ENCODE data around the gene ZNF432. TPM values are rescaled to one million over a fixed set of nuclear protein-coding genes. Genes with fewer than 3 reads are reported as not detected.

ZNF432 gene
- total RNA-seq, 4 donors from 2014 or later = 8.2 to 20.7 (median 11.2) TPM

- no peak for DNase-seq (ENCODE audit: low spot score in 2 of 2)
- TF ChIP-seq, protein P1, sequence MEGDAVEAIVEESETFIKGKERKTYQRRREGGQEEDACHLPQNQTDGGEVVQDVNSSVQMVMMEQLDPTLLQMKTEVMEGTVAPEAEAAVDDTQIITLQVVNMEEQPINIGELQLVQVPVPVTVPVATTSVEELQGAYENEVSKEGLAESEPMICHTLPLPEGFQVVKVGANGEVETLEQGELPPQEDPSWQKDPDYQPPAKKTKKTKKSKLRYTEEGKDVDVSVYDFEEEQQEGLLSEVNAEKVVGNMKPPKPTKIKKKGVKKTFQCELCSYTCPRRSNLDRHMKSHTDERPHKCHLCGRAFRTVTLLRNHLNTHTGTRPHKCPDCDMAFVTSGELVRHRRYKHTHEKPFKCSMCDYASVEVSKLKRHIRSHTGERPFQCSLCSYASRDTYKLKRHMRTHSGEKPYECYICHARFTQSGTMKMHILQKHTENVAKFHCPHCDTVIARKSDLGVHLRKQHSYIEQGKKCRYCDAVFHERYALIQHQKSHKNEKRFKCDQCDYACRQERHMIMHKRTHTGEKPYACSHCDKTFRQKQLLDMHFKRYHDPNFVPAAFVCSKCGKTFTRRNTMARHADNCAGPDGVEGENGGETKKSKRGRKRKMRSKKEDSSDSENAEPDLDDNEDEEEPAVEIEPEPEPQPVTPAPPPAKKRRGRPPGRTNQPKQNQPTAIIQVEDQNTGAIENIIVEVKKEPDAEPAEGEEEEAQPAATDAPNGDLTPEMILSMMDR (IDR thresholded peaks at IDR 0.05) = no peak
- TF ChIP-seq POLR2A (IDR thresholded peaks at IDR 0.05) = no peak
- no peak overlapping the region for H3K4me3 ChIP-seq (ENCODE audit: low read depth, poor library complexity, severe bottlenecking)
- intact Hi-C loops (cut with DNase I; ENCODE audit: low total_unique reads) = no loop called here
- 92 to 98% methylated on average over 4 of the region's 4 CpGs for WGBS, 2 donors
Measured at GRCh38 chr19:52020506-52020905, 28.1 kb downstream of the ZNF432 start.

DNA sequence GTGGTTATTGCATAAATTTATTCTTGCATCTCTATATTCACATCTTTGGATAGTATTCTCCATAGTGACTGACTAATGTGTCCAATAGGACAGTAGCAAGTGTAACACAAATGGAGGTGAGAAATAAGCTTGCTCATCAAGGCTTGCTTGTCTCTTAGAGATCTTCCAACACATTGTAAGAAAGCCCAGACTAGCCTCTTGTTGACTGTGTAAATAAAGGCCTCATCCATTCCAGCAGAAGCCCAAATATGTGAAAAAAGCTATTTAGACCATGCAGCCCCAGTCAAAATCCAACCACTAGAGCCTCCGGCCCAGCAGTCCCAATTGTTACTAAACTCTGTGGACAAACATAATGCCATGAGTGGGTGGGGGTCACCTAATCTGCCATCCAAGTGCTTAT, 38.0 kb downstream of the ZNF432 start:
- no peak overlapping the region for H3K4me3 ChIP-seq (ENCODE audit: low read depth, poor library complexity, severe bottlenecking)
- 95 to 100% methylated on average over 1 of the region's 1 CpG for WGBS, 2 donors
- no peak for DNase-seq (ENCODE audit: low spot score in 2 of 2)

DNA sequence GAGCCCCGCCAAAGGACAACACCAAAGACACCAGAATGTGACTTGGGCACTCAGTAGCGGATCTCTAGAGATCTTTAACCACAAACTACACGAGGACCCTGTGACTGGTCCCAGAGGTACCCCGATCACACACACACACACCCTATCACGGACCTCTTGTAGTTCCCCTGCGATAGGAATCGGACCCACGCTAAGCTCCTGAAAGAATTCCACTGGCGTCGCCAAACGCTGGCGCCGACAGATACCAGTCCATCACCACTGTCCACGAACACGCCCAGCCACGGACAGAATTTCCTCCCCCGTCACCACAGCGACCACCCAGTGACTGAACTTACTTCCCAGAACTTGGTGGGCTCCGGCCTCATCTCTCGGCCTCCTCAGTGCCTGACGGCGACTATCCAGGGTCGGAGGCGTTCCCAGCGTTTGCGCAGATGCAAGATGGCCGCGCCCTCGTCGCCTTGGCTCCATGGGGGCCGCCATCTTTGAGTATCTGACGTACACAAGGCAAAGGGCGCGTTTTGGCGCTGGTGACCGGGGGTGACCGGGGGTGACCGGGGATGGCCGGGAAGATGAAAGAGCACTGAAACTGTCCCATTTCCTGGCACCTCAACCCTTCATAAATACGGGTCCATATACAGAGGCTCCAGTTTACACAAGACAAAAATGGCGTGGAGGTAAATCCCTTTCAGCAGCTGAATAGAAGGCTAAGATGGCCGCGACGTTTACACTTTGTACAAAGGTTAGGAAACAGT, 40.7 kb downstream of the ZNF432 start, which contains the start of gene ZNF615:
Gene ZNF615 (minus strand): TSS at position 406 of the 752 bp plus-strand sequence. CDS start 4,500 bp downstream, outside the sequence.
- WGBS, 2 donors = 0% methylated on average over 33 to 44 of the region's 44 CpGs
- DNase-seq (ENCODE audit: low spot score in 2 of 2) = peak; percentile 85 to 98
- intact Hi-C loops (cut with DNase I; ENCODE audit: low total_unique reads) = no loop called here

More for the DNA sequence above, 38.0 kb downstream of the ZNF432 start:
- TF ChIP-seq, protein P1 (IDR thresholded peaks at IDR 0.05) = no peak
- no peak for TF ChIP-seq POLR2A (IDR thresholded peaks at IDR 0.05)
- intact Hi-C loops (cut with DNase I; ENCODE audit: low total_unique reads) = no loop called here

GRCh38 chr19:52007451-52007805, 41.2 kb downstream of the ZNF432 start:
- 0 to 6% methylated on average over 9 of the region's 9 CpGs for WGBS, 2 donors
- intact Hi-C loops (cut with DNase I; ENCODE audit: low total_unique reads) = no loop called here
- no peak for DNase-seq (ENCODE audit: low spot score in 2 of 2)
- H3K4me3 ChIP-seq (ENCODE audit: low read depth, poor library complexity, severe bottlenecking) = peak overlapping the region; percentile 70
- TF ChIP-seq, protein P1 (IDR thresholded peaks at IDR 0.05) = no peak
- no peak for TF ChIP-seq POLR2A (IDR thresholded peaks at IDR 0.05)

More for the DNA sequence above, 40.7 kb downstream of the ZNF432 start, which contains the start of gene ZNF615:
- H3K4me3 ChIP-seq (ENCODE audit: low read depth, poor library complexity, severe bottlenecking) = peak within 1 kb of the TSS; percentile 70
- no peak for TF ChIP-seq POLR2A (IDR thresholded peaks at IDR 0.05)
- TF ChIP-seq, protein P1 (IDR thresholded peaks at IDR 0.05) = no peak

DNA sequence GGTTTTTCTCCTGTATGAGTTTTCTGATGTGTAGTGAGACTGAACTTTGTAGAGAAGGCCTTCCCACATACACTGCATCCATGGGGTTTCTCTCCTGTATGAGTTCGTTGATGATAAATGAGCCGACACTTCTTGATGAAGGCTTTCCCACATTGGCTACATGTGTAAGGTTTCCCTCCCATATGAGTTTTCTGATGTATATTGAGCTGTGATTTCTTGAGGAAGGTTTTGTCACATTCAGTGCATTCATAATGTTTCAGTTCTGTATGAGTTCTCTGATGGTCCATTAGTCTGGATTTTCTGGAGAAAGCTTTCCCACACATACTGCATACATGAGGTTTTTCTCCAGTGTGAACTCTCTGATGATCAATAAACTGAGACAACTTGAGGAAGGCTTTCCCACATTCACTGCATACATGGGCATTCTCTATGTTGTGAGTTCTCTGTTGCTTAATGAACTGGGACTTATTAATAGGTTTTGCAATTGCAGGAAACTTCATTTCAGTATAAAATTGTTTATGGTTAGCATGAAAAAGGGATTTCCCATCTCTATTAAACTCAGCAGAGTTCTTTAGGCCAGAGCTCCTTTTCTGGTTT, 54.5 kb downstream of the ZNF432 start:
- DNase-seq (ENCODE audit: low spot score in 2 of 2) = no peak
- WGBS, 2 donors = 97 to 98% methylated on average over 2 of the region's 2 CpGs
- TF ChIP-seq POLR2A (IDR thresholded peaks at IDR 0.05) = no peak
- TF ChIP-seq, protein P1 (IDR thresholded peaks at IDR 0.05) = no peak
- intact Hi-C loops (cut with DNase I; ENCODE audit: low total_unique reads) = no loop called here
- no peak overlapping the region for H3K4me3 ChIP-seq (ENCODE audit: low read depth, poor library complexity, severe bottlenecking)
